ENCODE results near the gene AGPS.

AGPS gene

DNA sequence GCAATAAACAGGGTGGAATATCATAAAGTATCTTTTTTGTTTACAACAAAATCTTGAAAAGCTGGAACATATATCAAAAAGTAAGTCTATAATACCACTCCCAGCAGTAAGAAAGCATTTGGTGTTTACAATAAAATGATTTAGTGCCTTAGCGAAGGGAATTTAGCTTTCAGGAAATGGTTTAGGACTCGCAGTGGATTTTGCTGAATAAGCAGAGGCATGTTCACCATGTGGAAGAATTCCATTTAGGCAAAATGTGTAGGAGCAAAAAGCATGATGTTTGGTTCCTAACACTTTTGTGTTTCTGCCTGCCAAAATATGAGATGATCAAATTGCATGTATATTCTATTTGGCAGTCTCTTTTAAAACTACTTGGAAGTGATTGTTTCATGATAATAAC is 163.6 kb downstream of the AGPS start:
- no peak for DNase-seq

DNA sequence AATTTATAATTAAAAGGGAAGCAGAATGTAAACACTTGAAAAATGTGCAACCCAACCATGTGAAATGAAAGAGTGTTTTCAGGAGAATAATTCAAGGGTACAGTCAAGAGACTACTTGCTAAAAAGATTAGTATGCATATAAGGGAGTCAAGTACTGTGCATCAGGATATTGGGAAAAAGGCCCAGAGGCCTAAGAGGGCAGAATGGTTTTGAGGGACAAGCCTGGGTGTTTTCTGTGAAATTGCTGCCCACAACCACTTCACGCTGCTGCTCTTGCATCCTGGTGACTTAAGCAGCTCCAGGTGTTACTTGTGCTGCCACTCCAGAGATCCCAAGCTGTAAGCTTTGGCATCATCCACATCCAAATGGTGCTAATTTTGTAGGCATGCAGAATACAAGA is 165.2 kb downstream of the AGPS start:
- DNase-seq, result no peak

DNA sequence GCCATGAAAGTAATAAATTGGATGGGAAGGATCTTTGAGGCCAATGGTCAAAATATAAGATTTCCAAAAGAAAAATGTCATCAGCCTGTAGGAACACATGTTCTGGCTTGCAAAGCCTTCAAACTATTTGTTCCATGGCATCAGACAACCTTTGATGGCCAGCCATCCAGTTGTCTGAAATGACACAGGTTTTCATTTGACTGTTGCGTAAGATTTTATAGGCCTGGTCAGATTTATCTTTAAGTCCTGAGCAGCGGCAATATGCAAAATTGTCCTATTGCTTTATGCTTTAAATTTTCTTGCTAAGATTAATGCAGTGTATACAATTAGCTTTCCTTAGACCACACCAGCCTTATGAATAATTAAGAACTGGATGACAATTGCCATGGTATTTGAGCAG is 167.1 kb downstream of the AGPS start:
- DNase-seq, result no peak

DNA sequence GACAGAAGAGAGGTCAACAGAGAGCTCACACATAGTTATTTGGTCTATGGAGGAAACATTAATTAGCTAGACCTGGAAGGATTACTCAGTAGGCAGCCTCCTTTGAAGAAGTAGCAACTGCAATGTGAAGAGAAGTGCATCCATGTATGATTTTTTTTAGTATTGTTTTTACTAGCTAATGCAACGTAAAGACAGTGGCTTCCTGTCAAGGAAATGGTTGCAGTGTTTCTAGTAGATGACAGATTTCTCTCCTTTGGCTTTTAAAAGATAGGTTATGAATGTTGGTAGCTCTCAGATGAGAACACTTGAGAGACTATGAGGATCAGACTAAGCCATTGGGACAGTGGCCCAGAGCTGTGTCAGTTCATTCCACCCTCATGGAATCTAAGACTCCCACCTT is 175.8 kb downstream of the AGPS start:
- DNase-seq, result no peak

DNA sequence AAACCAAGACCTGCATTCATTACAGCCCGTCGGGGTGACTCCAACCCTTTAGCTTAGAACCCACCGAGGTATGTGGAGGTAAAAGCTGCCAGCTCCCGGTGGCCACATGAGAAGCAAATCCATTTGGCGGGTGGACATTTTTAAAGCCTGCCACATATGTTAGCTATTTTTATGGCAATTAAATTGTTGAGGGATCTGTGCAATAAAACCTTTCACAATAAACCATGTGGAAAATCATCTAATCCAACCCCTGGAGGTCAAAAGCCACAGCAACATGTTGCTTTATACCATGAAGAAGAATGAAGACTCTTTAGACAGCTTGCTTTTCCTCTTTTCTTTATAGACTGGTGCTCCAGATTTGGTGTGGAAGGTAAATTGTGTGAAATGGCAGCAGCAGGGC is 176.3 kb downstream of the AGPS start:
- DNase-seq, result no peak

DNA sequence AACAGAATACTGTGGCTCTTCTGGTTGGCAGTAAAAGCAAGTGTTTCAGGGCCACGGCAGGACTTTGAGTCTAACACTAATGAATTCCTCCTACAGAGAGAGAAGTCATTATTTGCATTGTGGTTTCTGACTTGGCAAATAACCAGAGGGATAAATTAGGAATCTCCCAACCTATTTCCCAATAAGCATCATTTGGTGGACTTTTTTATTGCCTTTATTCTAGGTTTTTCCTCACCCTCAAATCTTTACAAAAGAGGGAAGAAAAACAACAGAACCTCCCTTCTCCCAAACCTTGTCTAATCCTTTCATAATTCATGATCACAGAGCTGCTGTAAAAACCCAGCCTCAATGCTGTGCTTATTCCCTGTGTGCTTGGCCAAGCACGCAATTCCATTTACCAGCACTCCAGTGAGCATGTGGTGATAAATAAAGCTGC is 179.7 kb downstream of the AGPS start:
- DNase-seq, result no peak

DNA sequence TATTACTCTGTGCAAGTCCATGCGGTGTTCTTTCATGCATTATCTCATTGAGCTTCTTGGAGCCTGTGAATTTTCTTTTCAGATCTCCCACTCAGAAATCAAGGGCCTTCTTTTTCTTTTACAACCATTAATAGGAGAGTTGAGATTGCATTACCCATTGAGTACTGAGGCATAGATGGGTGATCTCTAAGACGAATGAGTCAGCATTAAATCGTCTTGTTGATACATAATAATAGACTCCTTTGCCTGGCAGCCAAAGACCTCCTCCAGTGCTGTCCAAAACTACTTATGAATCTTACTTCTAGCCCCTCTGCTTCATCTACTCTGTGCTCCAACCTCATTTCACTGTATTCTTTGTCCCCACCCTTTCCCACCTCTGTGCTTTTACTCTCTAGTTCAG is 180.5 kb downstream of the AGPS start:
- no peak for DNase-seq

DNA sequence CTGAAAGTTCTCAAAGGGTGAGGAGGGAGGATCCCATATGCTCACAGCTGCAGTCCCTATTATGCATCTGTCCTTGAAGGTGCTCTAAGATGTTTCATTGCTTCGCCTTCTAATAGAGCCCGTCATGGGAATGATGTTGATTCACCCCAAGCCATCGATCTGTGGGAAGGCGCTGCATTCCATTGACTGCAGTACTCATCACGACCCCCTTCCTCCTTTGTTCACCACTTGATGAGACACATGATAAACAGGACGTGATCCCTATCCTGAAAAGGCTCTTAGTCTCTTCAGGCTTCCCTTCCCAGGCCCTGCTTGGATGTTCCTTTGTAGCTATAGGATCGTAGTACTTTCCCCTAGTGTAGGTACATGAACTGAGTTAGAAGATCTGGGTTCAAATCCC is 181.8 kb downstream of the AGPS start:
- DNase-seq, result no peak

DNA sequence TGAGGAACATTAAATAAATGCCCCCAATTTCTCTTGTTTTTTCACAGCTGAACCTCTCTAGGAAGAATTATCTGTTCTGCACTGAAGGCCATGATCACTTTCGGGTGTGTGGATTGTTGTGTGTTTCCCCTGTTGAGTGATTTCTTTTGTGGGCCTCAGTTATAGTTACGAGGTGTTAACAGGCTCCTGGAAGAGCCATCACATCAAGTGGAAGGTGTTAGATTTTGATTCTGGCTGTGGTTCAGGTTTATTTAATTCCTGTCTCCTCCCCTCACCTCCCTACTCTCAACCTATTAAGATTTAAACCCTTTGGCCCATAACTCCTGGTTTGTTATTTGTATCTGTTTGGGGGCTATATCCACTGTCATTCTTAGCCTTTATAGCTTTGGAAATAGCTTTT is 182.8 kb downstream of the AGPS start:
- DNase-seq, result no peak

DNA sequence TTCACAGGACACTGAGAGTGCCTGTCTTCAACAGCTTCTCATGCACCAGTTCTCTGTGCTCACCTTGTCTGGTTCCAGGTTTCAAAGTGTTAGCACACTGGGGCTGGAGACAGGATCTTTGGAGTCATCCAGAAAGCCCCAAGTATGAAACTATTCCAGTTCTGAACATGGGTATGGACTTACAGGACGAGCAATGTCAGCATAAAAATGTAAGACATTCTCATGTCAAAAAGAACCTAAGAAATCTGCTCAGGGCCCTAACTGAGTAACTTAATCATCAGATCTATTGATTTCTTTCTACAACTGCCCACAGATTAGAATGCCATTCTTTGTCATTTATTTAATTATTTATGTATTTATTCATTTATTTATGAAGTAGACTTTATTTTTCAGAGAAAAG is 184.5 kb downstream of the AGPS start:
- no peak for DNase-seq

DNA sequence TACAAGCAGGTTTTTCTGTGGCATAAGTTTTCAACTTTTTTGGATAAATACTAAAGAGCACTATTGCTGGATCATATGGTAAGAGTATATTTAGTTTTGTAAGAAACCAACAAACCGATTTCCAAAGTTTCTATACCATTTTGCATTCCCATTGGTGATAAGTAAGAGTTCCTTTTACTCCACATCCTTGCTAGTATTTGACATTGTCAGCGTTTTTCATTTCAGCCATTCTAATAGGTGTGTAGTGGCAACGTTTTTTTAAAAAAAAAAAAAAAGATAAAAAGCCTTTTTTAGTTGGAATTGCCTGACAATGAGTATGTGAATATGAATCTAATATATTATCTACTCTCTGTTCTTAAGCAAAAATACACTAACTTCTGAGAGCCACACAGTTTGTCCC is 185.9 kb downstream of the AGPS start:
- no peak for DNase-seq

DNA sequence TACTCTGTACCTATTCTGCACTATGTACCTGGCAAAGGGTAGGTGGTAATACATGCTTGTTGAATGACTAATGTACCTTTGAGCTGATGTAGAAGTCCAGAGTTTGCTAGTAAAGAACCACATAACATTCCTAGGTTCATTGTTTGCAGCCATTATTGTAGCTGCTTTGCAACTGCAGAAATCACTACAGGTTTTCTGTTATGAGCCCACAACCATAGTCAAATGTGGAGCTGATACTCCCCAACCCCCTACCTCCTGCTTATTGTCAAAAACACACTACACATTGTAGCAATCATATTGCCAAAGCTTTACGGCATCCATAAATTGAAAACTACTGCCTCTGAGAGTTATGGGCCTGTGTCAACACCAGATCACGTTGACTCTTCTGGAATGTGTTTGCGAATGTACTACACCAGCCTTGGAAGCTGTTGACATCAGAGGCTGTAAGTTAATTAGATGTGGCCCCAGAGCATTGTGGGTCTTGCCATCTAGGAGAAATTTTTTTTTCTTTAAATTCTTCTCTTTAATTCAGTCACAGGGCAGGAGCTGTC is 187.0 kb downstream of the AGPS start:
- no peak for DNase-seq

DNA sequence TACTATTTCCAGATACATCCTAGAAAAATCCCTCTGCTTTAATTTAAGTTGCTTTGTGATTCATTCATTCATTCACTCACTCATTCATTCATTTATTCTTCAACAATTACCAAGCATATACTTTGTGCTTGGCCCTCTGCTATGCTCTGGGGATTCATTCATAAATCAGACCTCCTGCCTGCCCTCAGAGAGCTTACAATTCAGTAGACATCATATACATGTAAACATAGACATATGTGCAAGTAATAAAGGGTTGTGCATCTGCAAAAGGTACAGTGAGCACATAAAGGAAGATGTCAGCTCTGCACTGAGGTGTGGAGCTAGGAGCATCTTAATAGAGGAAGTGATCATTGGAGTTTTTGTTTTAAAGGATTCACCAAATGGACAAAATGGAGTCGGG is 189.4 kb downstream of the AGPS start:
- no peak for DNase-seq

DNA sequence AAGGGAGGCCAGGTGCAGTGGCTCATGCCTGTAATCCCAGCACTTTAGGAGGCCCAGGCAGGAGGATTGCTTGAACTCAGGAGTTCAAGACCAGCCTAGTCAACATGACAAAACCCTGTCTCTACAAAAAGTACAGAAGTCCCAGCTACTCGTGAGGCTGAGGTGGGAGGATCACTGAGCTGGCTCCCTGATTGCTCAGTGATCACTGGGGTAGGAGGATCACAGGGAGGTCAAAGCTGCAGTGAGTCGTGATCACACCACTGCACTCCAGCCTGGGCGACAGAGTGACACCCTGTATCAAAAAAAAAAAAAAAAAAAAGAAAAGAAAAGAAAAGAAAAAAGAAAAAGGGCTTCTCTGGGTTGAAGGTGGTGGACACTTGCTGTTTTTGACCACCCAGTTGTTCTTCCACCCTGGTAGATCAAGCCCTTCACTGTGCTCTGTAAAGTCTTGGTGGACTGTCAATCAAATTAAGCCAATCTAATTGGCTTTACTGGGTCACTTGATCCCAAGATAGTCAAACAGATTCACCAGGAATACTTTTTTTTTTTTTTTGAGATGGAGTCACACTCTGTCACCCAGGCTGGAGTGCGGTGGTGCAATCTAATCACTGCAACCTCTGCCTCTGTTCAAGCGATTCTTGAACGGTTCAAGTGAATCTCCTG is 191.6 kb downstream of the AGPS start:
- no peak for DNase-seq

DNA sequence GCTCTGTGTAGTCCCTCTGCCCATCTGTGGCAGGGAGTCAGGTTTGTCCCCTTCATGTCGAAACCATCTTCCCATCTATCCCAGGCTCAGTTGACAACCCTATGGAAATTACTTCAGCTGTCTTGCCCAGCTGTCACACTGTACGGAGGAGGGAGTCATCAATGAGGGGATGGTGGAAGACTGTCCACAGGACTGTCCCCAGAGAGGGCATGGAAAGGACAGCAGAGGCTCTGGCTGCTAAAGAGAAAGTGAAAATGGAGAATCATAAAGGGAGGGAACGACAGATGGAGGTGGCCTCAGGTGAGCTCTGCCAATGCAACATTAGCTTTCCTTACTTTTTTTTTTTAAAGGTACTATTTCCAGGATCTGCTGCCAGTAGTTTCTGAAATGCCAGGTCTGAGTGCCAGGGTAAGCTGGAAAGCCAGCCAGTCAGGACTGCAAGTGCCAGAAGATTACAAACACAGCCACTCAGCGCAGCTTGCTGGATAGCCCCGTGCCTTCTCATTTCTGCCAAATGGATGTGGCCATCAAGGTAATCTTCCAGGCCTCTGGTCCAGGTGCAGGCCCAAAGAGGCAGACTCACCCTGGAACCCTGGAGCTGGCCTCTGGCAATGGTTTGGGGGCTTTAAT is 192.8 kb downstream of the AGPS start:
- no peak for DNase-seq

DNA sequence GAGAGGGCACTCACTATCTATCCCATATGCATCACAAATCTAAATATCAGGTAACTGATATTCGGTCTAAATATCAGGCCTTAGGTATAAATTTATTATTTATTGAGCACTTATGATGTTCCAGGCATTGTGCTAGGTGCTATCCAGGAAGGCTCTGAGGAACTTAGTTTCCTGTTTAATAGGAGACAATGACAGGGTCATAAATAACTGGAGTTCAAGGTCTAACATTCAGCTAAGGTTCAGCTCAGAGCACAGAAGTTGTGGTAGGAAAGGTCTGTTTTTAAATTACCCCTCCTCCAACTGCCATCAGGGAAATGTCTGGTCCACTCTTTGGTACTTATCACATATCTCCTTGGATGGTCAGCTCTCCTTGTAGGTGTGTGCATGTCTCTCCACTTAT is 193.6 kb downstream of the AGPS start:
- no peak for DNase-seq

DNA sequence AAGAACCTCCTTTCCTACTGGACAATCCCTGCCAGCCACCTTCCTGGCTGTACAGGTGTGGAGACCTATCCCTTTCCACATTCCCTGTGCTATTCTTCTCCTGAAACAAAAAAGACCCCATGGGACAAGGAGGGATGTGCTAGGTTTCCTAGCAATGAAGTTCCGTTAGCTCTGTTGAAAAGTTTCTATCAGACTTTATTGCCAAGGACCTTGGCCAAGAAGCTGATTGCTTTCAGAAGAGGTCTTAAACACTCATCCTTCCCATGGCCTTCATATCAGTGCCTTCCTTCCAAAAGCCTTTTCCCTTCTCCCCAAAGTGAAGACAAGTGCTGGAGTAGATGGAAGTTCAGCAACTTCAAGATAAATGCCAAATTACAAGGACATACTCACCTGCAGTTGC is 194.8 kb downstream of the AGPS start:
- no peak for DNase-seq

DNA sequence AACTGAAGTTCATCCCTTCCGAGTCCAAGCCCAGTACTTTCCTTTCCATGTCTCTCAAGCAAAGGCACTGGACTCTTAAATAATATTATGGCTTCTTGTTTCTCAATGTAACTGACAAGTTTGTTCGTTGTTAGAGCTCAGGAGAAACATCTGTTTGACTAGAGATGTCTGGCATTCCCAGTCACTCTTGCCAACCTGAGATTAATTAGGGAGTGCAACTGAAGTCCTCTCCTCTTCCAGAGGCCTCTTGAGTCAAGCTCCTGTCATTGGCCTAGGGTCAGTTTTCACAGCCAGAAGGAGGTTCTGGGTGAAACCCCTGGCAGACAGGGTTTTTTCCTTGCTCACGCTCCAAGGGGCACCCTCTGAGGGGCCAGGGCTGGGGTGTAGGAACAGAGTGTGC is 196.1 kb downstream of the AGPS start:
- DNase-seq, result no peak

DNA sequence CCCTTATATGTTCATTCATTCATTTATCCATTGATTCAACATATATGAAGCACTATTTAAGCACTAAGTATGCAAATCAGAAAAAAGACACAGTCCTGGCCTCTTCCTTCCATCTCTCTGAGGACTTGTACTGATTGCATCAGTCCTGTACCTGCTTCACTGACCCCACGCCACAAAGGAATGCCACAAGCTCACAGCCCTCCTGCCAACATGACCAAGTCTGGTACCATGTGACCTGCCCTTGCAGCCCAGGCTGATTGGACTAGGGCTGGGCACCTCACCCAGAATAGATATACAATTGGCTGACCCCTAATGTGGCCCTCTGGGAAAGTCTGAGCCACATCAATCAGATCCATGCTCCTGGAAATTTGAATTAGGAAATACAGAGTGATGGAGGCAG is 196.6 kb downstream of the AGPS start:
- no peak for DNase-seq

DNA sequence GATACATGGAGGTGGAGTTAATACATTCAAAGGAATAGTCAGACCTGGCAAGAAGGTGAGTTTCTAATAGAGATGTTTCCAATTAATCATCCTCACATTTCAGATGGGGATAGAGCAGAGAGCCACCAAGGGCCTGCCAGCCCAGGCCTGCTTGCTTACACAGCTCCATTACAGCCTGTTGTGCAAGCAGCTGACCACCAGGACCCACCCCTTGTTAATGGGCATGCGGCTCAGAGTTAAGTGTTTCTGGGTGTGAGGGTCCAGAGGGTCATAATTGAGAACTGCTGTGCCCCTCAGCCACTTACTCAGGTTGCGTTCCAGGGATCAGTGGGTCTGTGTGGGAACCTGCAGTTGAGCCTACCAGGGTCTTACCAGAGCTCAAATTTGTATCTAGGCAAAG is 199.8 kb downstream of the AGPS start:
- DNase-seq, result no peak

DNA sequence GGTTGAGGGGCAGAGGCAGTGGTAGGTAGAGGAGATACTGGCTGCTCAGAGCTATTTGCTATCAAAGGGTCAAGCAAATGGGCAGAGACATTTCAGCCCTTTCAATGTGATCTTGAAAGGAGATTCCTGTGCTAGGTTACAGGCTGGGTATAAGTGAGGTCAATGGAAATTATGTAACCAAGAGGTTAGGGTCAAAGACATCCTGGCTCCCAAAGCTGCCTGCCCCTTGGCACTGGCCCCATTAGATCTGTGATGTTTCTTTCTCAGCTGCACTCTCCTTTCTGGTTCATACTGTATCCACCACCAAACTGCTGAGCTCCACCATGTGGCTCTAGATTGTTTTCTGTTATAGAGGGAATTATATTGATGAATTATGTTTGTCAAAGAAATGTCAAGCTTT is 200.4 kb downstream of the AGPS start:
- no peak for DNase-seq

DNA sequence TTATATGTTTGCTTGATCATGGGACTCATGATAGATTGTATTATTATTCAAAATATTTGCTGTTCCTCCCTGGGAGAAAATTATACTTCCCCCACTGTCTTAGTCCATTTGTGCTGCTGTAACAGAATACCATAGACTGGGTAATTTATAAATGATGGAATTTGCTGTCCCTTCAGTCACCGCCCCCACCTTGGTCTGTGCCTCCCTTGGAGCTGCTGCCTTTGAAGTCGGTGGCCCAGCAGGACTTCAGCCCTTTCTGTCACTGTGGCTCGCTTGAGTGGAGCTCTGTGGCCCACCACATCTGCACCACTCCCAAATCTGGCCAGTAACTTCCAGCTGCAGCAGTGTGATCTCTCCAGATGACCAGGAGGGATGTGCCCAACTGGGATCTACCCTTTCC is 200.8 kb downstream of the AGPS start:
- no peak for DNase-seq
